ENCODE data around the gene ACHE.

The ACHE gene

GRCh38 chr7:100895956-100896731 is 456 bp upstream of the ACHE start:
- no peak for DNase-seq

DNA sequence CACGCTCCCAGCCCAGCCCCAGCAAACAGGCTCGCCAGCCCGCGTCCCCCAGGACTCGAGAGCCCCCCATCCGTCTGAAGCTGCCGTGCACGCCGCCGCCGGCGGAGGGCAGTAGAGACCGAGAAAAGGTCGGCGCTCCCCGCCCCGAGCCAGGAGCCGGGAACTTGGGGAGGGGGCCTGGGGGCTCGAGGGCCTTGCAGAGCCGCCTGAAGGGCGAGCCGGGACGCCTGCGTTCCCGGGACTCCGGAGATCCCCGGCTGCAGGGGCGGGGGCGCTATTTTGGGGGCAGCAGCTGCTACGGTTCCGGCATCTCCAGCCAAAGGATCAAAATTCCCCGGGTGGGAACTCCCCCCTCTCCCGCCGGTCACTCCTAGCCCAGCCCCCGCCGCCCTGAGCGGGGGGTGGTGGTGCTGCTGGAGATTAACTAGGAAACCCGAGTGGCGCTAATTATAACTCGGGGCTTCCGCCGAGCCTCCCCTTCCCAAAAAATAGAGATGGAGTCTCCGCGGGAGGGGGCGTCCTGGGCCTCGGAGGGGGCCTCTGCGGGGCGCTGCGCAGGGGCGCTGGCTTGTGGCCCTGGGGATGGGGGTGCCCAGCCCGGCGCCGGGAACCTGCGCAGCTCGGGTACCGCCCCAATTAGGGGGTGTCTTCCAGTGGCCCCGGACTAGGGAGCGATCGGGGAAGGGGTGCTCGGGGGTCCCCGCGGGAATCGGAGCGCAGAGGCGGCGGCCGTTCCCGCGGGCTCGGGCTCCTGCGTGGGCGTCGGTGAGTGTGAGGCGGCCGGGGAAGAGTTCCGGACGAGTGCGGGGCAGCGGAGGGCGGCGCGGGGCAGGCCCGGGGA is 608 bp downstream of the ACHE start:
- DNase-seq = peak; percentile 40

DNA sequence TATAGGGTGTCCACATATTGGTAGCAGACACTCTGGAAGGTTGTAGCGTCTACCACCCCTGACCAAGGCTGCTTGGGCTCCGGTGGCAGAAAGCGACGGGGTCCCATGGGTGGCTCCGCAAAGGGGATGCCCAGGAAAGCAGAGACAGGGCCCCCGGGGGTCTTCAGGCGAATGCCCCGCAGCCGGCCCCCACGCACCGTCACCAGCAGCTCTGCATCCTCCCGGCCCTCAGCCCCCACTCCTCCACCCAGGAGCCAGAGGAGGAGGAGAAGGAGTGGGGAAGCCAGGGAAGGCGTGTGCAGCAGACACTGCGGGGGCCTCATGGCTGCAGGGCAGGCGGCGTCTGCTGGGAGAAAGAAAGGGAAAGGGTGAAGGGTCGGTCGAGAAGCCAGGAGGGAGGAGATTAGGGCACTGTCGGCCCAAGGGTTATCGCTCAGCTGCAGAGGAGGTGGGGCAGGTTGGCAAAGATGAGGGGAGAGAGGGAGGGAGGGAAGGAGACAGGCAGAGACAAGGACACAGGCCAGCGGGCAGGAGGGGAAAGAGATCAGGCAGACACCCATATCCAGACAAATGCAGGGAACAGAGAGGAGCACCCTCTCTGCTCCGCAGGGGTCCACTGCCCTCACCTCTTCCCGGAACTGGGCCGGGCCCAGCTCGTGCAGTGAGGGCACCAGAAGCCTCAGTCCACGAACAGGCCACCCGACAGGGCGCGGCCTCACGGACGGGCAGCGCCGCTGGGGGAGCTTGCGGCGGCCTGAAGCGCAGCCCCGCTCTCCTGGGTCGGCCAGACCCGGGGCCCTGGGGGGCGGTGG is 1.6 kb downstream of the ACHE start:
- no peak for DNase-seq

DNA sequence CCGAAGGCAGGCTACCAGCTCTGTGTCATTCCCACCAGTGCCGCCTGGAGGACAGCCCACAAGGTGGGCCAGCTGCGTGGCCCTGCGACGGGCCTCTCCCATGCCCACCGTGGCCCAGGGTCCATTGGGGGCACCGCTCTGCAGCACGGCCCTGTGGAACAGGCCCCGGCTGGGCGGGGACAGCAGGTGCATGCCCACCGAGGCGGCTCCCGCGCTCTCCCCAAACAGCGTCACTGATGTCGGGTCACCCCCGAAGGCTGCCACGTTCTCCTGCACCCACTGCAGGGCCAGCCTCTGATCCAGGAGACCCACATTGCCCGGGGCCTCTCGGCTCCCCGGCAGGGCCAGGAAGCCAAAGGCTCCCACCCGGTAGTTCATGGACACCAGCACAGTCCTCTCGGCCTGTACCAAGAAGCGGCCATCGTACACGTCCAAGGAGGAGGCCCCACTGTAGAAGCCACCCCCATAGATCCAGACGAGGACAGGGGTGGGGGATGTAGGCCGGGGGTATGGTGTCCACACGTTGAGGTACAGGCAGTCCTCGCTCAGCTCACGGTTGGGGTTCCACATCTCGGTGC is 2.3 kb downstream of the ACHE start:
- no peak for DNase-seq

DNA sequence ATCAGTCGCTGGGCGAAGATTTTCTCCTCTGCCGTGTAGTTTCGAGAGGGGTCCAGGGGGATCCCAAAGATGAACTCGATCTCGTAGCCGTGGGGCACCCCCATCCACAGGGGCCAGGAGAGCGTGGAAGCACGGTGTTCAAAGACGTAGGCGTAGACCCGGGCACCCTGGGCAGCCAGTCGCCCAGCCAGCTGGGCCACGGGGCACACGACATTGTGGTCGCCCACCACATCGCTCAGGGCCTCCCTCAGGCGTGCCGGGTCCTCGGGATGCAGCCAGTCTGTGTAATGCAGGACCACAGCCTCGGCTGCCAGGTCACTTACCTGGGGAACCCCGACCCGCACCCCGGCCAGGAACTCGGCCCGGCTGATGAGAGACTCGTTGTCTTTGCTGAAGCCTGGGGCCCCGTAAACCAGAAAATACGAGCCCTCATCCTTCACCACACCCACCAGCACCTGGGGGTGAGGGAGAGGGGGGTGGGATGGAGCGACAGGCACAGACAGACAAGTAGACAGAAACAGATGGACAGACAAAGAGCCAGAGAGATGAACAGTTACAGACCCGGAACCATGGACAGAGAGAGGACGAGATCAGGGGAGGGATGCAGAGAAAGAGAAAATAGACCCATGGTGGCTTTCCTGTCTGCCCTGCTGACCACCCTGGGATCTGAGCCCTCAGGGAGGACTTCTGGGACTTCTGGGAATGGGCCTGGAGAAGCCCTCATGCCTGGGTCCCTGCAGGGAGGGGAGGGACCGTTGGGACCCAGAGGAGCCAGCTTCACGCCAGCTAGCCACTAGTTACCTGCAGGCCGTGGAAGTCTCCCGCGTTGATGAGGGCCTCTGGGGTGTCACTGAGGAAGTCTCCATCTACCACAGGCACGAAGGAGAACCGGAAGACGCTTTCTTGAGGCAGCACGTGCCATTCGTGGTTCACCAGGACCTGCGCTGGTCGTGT is 3.0 kb downstream of the ACHE start:
- DNase-seq = no peak

DNA sequence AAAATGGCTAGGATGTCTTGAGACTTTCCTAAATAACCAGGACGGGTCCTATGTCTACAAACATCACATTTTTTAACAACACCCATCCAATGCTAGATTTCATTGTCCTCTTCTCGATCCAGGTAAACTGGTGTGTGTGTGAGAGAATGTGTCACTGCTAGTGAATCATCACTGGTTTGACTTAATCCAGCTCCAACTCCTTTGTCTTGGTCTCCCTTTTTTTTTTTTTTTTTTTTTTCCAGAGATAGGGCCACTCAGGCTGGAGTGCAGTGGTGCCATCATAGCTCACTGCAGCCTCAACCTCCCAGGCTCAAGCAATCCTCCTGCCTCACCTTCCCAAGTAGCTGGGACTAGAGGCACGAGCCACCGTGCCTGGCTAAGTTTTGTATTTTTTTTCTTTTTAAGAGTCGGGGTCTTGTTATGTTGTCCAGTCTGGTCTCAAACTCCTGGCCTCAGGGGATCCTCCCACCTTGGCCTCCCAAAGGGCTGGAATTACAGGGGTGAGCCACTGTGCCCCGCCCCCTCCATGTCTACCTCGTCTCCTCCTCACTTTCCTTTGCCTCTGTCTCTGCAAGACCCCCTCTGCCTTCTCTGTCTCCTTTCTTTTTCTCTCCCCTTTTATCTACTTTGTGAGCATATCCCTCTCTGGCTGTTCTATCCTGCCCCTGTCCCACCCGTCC is 4.0 kb downstream of the ACHE start:
- no peak for DNase-seq

DNA sequence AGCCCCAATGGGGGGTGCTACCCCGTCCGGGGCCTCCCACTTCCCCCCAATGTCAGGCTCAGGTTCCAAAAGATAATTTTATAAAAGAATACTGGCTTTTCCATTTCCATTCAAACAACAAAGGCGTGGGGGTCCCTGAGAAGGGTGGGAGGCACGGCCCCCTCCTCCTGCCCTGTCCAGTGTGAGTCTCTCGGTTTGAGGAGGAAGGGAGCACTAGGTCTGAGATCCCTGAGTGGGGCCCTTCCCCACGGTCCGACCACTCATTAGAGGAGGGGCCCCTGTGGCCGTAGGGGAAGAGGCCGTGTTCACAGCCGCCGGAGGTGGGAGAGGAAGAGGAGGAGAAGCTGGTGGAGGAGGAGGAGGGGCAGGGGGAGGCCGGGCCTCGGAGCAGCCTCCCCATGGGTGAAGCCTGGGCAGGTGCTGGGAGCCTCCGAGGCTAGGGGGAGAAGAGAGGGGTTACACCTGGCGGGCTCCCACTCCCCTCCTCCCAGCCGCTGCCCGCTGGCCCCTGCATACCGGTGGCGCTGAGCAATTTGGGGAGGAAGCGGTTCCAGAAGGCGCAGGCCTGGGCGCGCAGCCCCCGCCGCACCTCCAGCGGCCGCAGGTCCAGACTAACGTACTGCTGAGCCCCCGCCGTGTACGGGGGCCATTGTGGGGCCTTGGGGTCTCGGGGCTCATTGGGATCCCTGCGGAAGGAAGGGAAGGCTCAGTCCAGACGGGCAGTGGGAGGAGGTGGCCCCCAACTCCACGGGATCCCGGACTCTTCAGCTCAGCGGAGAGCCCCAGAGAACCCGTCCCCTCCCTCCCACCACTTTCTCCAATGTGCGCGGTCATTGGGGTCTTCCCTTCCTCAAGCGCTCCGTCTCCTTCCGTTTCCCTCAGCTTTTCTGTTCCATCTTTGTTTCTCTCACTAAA is 4.8 kb downstream of the ACHE start:
- no peak for DNase-seq

GRCh38 chr7:100888988-100889750 is 6.5 kb downstream of the ACHE start, which contains the start of gene UFSP1:
Gene UFSP1, minus strand, starts transcription at chr7:100889715. Its CDS starts 444 bp downstream, at chr7:100889271.
- DNase-seq = no peak

DNA sequence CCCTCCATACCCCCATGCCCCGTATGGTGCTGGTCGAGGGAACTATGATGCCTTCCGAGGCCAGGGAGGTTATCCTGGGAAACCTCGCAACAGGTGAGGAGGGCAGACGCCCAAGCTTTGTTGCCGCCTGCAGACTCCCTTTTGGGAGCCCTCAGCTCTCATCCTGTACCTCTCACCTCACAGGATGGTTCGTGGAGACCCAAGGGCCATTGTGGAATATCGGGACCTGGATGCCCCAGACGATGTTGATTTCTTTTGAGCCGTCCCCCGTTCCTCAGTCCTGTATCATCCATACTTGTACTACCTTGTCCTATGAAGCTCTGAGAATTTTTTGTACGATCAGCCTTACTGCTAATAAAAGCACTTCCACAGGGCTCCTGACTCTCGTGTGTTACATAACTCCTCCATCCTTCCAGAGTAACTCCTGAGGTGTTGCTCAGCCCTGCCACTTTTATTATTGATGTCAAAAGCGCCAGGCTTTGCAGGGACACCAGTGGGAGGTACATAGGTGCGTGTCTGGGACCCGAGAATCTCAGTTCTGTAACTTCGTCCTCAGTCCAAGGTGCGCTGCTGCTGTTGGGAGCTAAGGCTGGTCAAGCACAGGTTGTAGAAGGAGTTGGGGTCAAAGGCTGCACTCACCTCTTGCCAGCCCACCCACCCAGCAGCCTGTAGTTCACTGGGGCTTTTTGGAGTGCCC is 7.2 kb downstream of the ACHE start:
- DNase-seq = no peak

DNA sequence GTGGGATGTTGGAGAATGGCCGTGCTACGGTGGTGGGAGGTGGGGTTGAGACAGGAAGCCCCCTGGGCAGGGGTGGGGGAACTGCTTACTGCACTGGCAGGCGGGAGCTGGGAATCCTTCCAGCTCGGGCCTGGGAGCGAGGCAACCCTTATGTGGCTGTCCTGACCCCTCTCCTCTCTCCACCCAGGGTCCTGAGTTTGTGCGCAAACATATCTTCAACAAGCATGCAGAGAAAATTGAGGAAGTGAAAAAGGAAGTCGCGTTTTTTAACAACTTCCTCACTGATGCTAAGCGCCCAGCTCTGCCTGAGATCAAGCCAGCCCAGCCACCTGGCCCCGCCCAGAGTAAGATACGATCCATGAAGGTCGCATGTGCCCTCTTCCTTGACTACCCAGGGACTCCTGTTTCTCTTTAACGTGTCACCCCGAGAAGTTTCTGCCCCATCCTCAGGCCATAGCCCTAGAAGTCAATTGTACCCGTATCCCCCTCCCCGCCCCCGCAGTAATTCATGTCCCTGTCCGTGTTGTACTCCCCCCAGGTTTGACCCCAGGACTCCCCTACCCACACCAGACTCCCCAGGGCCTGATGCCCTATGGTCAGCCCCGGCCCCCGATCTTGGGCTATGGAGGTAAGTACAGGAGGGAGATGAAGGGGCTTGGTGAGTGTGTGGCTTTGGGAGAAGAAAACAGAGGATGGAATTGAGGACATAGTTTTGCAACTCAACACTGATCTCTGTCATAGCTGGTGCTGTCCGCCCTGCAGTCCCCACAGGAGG is 8.0 kb downstream of the ACHE start:
- DNase-seq = no peak

DNA sequence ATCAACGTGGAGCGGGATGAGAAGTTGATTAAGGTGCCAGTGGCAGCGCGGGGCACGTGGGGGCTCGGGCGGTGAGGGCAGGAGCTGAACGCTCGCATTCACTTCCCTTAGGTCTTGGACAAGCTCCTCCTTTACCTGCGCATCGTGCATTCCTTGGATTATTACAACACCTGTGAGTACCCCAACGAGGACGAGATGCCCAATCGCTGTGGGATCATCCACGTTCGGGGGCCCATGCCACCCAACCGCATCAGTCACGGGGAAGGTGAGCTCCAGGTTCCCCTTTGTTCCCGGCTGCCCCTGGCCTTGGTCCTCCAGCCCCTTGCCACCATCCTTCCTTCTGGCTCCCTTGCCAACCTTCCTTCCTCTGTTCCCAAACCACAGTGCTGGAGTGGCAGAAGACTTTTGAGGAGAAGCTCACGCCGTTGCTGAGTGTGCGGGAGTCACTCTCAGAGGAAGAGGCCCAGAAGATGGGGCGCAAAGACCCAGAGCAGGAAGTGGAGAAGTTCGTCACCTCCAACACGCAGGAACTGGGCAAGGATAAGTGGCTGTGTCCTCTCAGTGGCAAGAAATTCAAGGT is 8.7 kb downstream of the ACHE start:
- no peak for DNase-seq

GRCh38 chr7:100886142-100886935 is 9.3 kb downstream of the ACHE start:
- DNase-seq = no peak

- no peak for DNase-seq
Observed at GRCh38 chr7:100885440-100886141, 10.1 kb downstream of the ACHE start.

DNA sequence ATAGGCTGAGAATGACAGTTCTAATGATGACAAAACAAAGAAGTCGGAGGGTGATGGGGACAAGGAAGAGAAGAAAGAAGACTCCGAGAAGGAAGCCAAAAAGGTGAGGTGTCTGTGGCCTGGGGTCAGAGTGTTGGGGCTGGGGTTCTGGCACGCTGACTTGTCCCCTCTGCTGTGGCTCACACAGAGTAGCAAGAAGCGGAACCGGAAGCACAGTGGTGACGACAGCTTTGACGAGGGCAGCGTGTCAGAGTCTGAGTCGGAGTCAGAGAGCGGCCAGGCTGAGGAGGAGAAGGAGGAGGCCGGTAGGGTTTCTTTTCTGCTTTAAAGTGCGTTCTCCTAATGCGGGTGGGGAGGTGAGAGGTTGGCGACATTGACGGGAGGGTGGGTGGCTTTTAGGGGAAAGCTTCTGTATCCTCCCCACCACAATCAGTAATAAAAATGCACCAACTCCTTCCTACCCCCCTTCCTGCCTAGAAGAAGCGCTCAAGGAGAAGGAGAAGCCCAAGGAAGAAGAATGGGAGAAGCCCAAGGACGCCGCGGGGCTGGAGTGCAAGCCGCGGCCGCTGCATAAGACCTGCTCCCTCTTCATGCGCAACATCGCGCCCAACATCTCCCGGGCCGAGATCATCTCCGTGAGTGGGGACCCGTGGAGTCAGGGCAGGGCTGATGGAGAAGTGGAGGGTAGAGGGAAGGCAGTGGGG is 10.8 kb downstream of the ACHE start:
- no peak for DNase-seq
